ENCODE data around the gene OR2C1. TPM values are rescaled to one million over a fixed set of nuclear protein-coding genes. Genes with fewer than 3 reads are reported as not detected.
A peak's percentile ranks its signal among the peaks of the same experiment; 100 is the strongest.

Gene OR2C1
- not detected in 2 replicates for polyA plus RNA-seq (2011; rRNA removed)
- not detected in 2 replicates for polyA plus RNA-seq (2012; cell fraction: cytosol; rRNA removed)
- polyA plus RNA-seq (2012; cell fraction: nucleus; rRNA removed): 0.06 TPM in 1 of 2 replicates, not detected in the other
- polyA plus RNA-seq (2017; fragmentation: RNase III; extraction: RNeasy Plus Mini Kit Qiagen cat#74134 plus additional on column Dnase treatment): not detected in 3 replicates
- not detected in 2 replicates for polyA minus RNA-seq (2011; rRNA and poly(A)+ RNA removed)

GRCh38 chr16:3355589-3355988 is at the start of gene OR2C1:
Gene OR2C1, plus strand, starts transcription at chr16:3355889. Its CDS starts 52 bp downstream, at chr16:3355941.
- POLR2A ChIA-PET: no interaction called here

DNA sequence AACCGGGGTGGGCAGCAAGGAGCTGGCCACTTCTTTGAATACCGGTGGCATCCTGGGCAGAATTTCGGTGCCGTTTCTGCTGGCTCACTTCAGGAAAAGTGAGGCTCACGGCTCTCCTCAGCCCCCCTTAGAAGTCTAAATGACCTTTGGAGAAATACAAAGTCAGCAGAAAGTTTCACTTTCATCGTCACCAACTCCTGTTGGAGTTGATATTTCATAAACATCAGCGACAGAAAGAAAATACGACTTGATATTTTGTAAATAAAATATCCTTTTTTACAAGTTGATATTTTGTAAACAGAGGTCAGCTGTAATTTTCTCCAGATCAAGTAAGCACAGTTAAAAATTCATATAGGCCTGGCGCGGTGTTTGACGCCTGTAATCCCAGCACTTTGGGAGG is 49.6 kb upstream of the OR2C1 start:
- CTCF ChIA-PET: interaction anchor here (1.1 to 1.9 kb wide), 2 partner anchors 14 to 48 kb away, joined by 4 to 5 read pairs; no protein-coding TSS in a partner anchor
- peak overlapping the region; percentile 58 for H3K4me3 ChIP-seq
- DNase-seq (ENCODE audit: low read depth in 1 of 2, low spot score in 1 of 2): no peak
- POLR2A ChIA-PET: interaction anchor here (1.0 to 2.5 kb wide), 2 partner anchors 9 to 23 kb away, joined by 3 to 12 read pairs; partner anchors contain the start of gene ZNF263
- peak overlapping the region; percentile 81 for H3K4me2 ChIP-seq
- peak overlapping the region; percentile 74 to 90; a peak in 5 of 6 replicates for H3K27ac ChIP-seq
- H3K4me1 ChIP-seq: no peaks in the 10 kb centered on the region
- no peak for ATAC-seq
- WGBS (ENCODE audit: missing lambda C conversion rate): 87% methylated on average over 11 of the region's 11 CpGs
- TF ChIP-seq CBX2 (IDR thresholded peaks at IDR 0.05; ENCODE audit: borderline replicate concordance, low read depth): no peak
- TF ChIP-seq MAFK (IDR thresholded peaks at IDR 0.05; ENCODE audit: partially characterized antibody): peak; percentile 88
- no peak for TF ChIP-seq RFX5 (IDR thresholded peaks at IDR 0.05)
- peaks cover 92% of the 10 kb centered on the region for H3K9me3 ChIP-seq
- FAIRE-seq: no peak

More at GRCh38 chr16:3355589-3355988, at the start of gene OR2C1:
- CTCF ChIA-PET: interaction anchor here (0.8 to 1.4 kb wide), 3 partner anchors 11 to 53 kb away, joined by 3 read pairs; no protein-coding TSS in a partner anchor
- H3K4me2 ChIP-seq: no peak within 1 kb of the TSS
- H3K4me3 ChIP-seq: no peak within 1 kb of the TSS
- no peak for DNase-seq (ENCODE audit: low read depth in 1 of 2, low spot score in 1 of 2)
- peaks cover 42% of the 10 kb centered on the region for H3K9me3 ChIP-seq
- no peak for ATAC-seq
- FAIRE-seq: no peak
- TF ChIP-seq KDM5A (IDR thresholded peaks at IDR 0.05) (no peak), RAD21 (conservative IDR thresholded peaks at IDR 0.05 in 1 of 2, IDR thresholded peaks at IDR 0.05 in 1 of 2) (no peak), BHLHE40 (IDR thresholded peaks at IDR 0.05; ENCODE audit: low read depth, low read length) (no peak), MAFK (IDR thresholded peaks at IDR 0.05; ENCODE audit: partially characterized antibody) (no peak), CHD2 (IDR thresholded peaks at IDR 0.05; ENCODE audit: low read length, partially characterized antibody) (no peak), SREBF2 (IDR thresholded peaks at IDR 0.05) (no peak), HOXB5 (CRISPR knock-in tag; IDR thresholded peaks at IDR 0.05) (no peak), NFE2L2 (conservative IDR thresholded peaks at IDR 0.05; ENCODE audit: low read length) (no peak), RARB (CRISPR knock-in tag; IDR thresholded peaks at IDR 0.05) (no peak), ZNF302 (CRISPR knock-in tag; IDR thresholded peaks at IDR 0.05) (no peak), JUN (IDR thresholded peaks at IDR 0.05) (no peak), CHD4 (IDR thresholded peaks at IDR 0.05; ENCODE audit: borderline replicate concordance) (no peak)
- TF ChIP-seq, protein P1, sequence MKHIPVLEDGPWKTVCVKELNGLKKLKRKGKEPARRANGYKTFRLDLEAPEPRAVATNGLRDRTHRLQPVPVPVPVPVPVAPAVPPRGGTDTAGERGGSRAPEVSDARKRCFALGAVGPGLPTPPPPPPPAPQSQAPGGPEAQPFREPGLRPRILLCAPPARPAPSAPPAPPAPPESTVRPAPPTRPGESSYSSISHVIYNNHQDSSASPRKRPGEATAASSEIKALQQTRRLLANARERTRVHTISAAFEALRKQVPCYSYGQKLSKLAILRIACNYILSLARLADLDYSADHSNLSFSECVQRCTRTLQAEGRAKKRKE (CRISPR knock-in tag; IDR thresholded peaks at IDR 0.05; ENCODE audit: low read depth): no peak
- TF ChIP-seq, protein P2, sequence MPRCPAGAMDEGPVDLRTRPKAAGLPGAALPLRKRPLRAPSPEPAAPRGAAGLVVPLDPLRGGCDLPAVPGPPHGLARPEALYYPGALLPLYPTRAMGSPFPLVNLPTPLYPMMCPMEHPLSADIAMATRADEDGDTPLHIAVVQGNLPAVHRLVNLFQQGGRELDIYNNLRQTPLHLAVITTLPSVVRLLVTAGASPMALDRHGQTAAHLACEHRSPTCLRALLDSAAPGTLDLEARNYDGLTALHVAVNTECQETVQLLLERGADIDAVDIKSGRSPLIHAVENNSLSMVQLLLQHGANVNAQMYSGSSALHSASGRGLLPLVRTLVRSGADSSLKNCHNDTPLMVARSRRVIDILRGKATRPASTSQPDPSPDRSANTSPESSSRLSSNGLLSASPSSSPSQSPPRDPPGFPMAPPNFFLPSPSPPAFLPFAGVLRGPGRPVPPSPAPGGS (IDR thresholded peaks at IDR 0.05): no peak
- H3K27ac ChIP-seq: no peak within 1 kb of the TSS
- no peaks in the 10 kb centered on the region for H3K4me1 ChIP-seq
- WGBS (ENCODE audit: missing lambda C conversion rate): 22% methylated on average over 3 of the region's 3 CpGs

DNA sequence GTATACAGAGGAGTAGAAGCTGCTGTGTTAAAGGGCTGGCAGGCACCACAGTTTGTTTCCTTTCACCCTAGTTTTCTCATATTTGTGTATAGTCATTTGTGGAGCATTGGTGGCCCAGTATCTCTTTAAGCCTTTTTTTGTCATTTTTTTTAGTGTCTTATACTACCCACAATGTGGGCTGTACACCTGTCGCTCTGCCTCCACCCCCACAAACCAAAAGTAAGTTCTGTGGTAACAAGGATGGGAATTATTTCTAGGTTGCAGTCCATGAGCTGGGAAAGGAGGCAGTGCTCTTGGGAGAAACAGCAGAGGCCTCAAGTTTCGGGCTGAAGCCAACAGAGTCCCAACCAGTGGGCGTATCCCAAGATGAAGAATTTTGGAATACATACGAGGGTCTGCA is 44.2 kb upstream of the OR2C1 start:
- Histone ChIP-seq H3K4me1 (no peaks in the 10 kb centered on the region), H3K9me3 (peaks cover 98% of the 10 kb centered on the region), H3K4me3 (no peak overlapping the region), H3K27ac (no peak overlapping the region), H3K4me2 (no peak overlapping the region)
- ATAC-seq (no peak), FAIRE-seq (no peak), DNase-seq (ENCODE audit: low read depth in 1 of 2, low spot score in 1 of 2) (no peak)
- WGBS (ENCODE audit: missing lambda C conversion rate): 80% methylated on average over 4 of the region's 4 CpGs
- ChIA-PET POLR2A (no interaction called here), CTCF (interaction anchor here (0.9 kb wide), 1 partner anchor 23 kb away, joined by 3 read pairs; no protein-coding TSS in a partner anchor)
- TF ChIP-seq, protein P2 (IDR thresholded peaks at IDR 0.05): no peak
- TF ChIP-seq KDM5A (IDR thresholded peaks at IDR 0.05): no peak
- TF ChIP-seq HOXA7 (CRISPR knock-in tag; IDR thresholded peaks at IDR 0.05): no peak
- no peak for TF ChIP-seq ZFP36 (IDR thresholded peaks at IDR 0.05; ENCODE audit: borderline replicate concordance, partially characterized antibody)
- no peak for TF ChIP-seq BHLHE40 (IDR thresholded peaks at IDR 0.05; ENCODE audit: low read depth, low read length)
- TF ChIP-seq HES2 (IDR thresholded peaks at IDR 0.05): no peak
- no peak for TF ChIP-seq HEYL (CRISPR knock-in tag; IDR thresholded peaks at IDR 0.05)
- no peak for TF ChIP-seq JUNB (IDR thresholded peaks at IDR 0.05)
- TF ChIP-seq RARB (CRISPR knock-in tag; IDR thresholded peaks at IDR 0.05): no peak
- no peak for TF ChIP-seq MAZ (IDR thresholded peaks at IDR 0.05; ENCODE audit: borderline replicate concordance, low read depth, low read length)
- no peak for TF ChIP-seq JUN (IDR thresholded peaks at IDR 0.05)
- TF ChIP-seq MYC (IDR thresholded peaks at IDR 0.05; ENCODE audit: borderline replicate concordance, low read length): no peak
- TF ChIP-seq MAX (IDR thresholded peaks at IDR 0.05): no peak
- TF ChIP-seq, protein P1 (CRISPR knock-in tag; IDR thresholded peaks at IDR 0.05; ENCODE audit: low read depth): no peak
- no peak for TF ChIP-seq SMC3 (IDR thresholded peaks at IDR 0.05)
- no peak for TF ChIP-seq ZC3H11A (IDR thresholded peaks at IDR 0.05)

Data from A549 (cell line).